ENCODE results near the gene AHRR. TPM values are rescaled to one million over a fixed set of nuclear protein-coding genes. Genes with fewer than 3 reads are reported as not detected.
A peak's percentile ranks its signal among the peaks of the same experiment; 100 is the strongest.

Gene AHRR
- total RNA-seq, 2 donors from 2014 or later: 0.12 to 0.30 TPM

GRCh38 chr5:322281-322941 is 897 bp downstream of the AHRR start:
- H3K27ac ChIP-seq: no peak overlapping the region
- TF ChIP-seq CTCF (IDR thresholded peaks at IDR 0.05): no peak
- H3K9me3 ChIP-seq: no peaks in the 10 kb centered on the region
- no peak for DNase-seq (ENCODE audit: low spot score)
- no peaks in the 10 kb centered on the region for H3K36me3 ChIP-seq
- H3K4me3 ChIP-seq: peak overlapping the region in 1 of 2 donors; percentile 57
- peaks cover 10 to 18% of the 10 kb centered on the region in 2 donors for H3K27me3 ChIP-seq
- H3K4me1 ChIP-seq: peaks cover 0 to 21% of the 10 kb centered on the region in 2 donors

GRCh38 chr5:322942-323879 is 1.7 kb downstream of the AHRR start:
- peaks cover 10 to 18% of the 10 kb centered on the region in 2 donors for H3K27me3 ChIP-seq
- H3K4me3 ChIP-seq: no peak overlapping the region

GRCh38 chr5:324736-325612 is 3.5 kb downstream of the AHRR start:
- TF ChIP-seq CTCF (IDR thresholded peaks at IDR 0.05): no peak
- DNase-seq (ENCODE audit: low spot score): no peak
- Histone ChIP-seq H3K4me3 (no peak overlapping the region), H3K36me3 (no peaks in the 10 kb centered on the region), H3K27me3 (peaks cover 10 to 18% of the 10 kb centered on the region in 2 donors), H3K27ac (no peak overlapping the region), H3K9me3 (no peaks in the 10 kb centered on the region), H3K4me1 (peaks cover 0 to 21% of the 10 kb centered on the region in 2 donors)

More at GRCh38 chr5:322942-323879, 1.7 kb downstream of the AHRR start:
- Histone ChIP-seq H3K9me3 (no peaks in the 10 kb centered on the region), H3K4me1 (peaks cover 0 to 21% of the 10 kb centered on the region in 2 donors), H3K27ac (no peak overlapping the region), H3K36me3 (no peaks in the 10 kb centered on the region)
- TF ChIP-seq CTCF (IDR thresholded peaks at IDR 0.05): no peak
- no peak for DNase-seq (ENCODE audit: low spot score)

GRCh38 chr5:326109-326508 is 4.6 kb downstream of the AHRR start:
- H3K4me1 ChIP-seq: peaks cover 0 to 12% of the 10 kb centered on the region in 2 donors
- no peak for TF ChIP-seq CTCF (IDR thresholded peaks at IDR 0.05)
- no peaks in the 10 kb centered on the region for H3K36me3 ChIP-seq
- H3K4me3 ChIP-seq: no peak overlapping the region
- H3K27me3 ChIP-seq: peaks cover 2 to 8% of the 10 kb centered on the region in 2 donors
- H3K9me3 ChIP-seq: no peaks in the 10 kb centered on the region
- no peak overlapping the region for H3K27ac ChIP-seq
- no peak for DNase-seq (ENCODE audit: low spot score)

GRCh38 chr5:329121-329735 is 7.7 kb downstream of the AHRR start:
- no peaks in the 10 kb centered on the region for H3K9me3 ChIP-seq
- TF ChIP-seq CTCF (IDR thresholded peaks at IDR 0.05): no peak
- DNase-seq (ENCODE audit: low spot score): no peak
- H3K4me1 ChIP-seq: no peaks in the 10 kb centered on the region
- no peaks in the 10 kb centered on the region for H3K36me3 ChIP-seq
- H3K27me3 ChIP-seq: no peaks in the 10 kb centered on the region
- H3K27ac ChIP-seq: no peak overlapping the region
- H3K4me3 ChIP-seq: no peak overlapping the region
